Testis (tissue), 2 donors: ENCODE results near the gene DCAKD.

ENCODE experiments used
- POLR2A ChIP-seq: fragments of 450-650 bp; IDR thresholded peaks from one replicate; pipeline ENCODE4 v1.6.1; 2017; ENCODE audit warnings: antibody characterized with exemption, mild to moderate bottlenecking, moderate library complexity
- TF ChIP-seq, protein P1 (sequence below), 3 experiments: fragments of 450-650 bp in 2 of 3; fragments of 200-600 bp in 1 of 3; sonication (generic) in 1 of 3; IDR thresholded peaks; one replicate each; pipeline ENCODE4 v1.5.1; 2016 to 2019; ENCODE audit warnings: antibody characterized with exemption in 3 of 3, mild to moderate bottlenecking in 2 of 3, moderate library complexity in 1 of 3

DNA sequence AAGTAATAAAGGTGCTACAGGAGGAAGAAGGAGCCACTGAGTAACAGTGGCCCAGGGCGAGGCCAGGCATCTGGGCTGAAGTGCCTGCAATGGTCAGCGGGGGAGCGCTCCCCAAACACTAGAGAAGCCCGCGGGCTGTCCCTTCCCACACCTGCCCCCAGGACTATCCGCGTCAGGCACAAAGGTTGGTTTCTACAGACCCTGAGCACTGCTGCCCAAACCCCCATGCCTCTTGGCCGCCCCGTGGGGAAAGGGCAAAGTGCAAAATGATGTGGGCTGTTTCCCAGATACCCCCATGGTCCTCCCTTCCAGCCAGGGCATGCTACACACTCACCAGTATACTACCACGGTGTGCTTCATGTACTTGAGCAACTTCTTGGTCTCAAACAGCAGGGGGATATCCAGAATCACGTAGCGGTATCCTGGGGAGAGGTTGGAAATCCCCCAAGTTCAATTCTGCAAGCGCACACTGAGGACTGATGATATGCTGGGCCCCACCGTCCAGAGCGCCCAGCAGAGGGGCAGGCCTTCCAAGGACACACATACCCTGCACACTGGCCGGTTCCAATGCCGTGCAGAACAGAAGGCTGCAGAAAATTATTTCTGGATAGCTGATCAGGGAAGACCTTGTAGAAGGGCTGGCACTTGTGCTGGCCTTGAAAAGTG, 21.5 kb downstream of the DCAKD start:
- TF ChIP-seq, protein P1, sequence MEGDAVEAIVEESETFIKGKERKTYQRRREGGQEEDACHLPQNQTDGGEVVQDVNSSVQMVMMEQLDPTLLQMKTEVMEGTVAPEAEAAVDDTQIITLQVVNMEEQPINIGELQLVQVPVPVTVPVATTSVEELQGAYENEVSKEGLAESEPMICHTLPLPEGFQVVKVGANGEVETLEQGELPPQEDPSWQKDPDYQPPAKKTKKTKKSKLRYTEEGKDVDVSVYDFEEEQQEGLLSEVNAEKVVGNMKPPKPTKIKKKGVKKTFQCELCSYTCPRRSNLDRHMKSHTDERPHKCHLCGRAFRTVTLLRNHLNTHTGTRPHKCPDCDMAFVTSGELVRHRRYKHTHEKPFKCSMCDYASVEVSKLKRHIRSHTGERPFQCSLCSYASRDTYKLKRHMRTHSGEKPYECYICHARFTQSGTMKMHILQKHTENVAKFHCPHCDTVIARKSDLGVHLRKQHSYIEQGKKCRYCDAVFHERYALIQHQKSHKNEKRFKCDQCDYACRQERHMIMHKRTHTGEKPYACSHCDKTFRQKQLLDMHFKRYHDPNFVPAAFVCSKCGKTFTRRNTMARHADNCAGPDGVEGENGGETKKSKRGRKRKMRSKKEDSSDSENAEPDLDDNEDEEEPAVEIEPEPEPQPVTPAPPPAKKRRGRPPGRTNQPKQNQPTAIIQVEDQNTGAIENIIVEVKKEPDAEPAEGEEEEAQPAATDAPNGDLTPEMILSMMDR (IDR thresholded peaks at IDR 0.05), result no peak
- TF ChIP-seq POLR2A, result no peak
